HepG2 (cell line): Measurements from ENCODE around the gene CMTM5.

Experiments used
- EP300 ChIP-seq, 3 experiments: sonication (generic) in 1 of 3; formaldehyde crosslinking in 1 of 3; IDR thresholded peaks; 2 replicates each; pipeline versions ENCODE4 v1.5.1 to v1.6.1; 2011 to 2020; ENCODE audit warnings: low read depth in 2 of 3, low read length in 2 of 3, borderline replicate concordance in 1 of 3, improper control_type of control experiment in 1 of 3, mild to moderate bottlenecking in 1 of 3, missing genetic modification reagents in 1 of 3, moderate library complexity in 1 of 3
- TCF12 ChIP-seq, 2 experiments: fragments of 450-650 bp in 1 of 2; sonication (generic) in 1 of 2; formaldehyde crosslinking in 1 of 2; IDR thresholded peaks; 2 replicates each; pipeline versions ENCODE4 v1.6.1 to v1.8.0; 2017 to 2022; ENCODE audit warnings: antibody characterized with exemption in 1 of 2, mild to moderate bottlenecking in 1 of 2, missing genetic modification reagents in 1 of 2, moderate library complexity in 1 of 2

DNA sequence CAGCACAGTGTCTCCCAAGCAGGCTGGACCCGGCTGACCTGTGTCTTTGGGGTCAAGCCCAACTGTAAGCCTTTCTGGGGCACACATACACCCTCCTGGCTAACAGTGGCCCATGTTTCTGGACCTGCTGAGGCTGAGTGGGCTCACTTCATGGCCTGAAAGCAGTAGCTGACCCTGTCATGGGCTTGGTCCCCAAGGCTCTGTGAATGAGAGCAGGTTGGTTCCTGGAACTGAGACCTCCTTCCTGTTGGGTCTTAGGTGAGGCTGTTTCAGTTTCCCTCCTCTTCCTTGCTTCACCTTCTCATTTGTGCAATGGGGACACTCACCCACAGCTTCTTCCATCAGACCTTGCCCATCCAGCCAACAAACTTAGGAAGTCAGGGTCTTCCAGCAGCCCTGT, 5.0 kb upstream of the CMTM5 start:
- no peak for TF ChIP-seq EP300 (IDR thresholded peaks at IDR 0.05; ENCODE audit: low read depth in 2 of 2, low read length in 2 of 2)
- TF ChIP-seq EP300 (CRISPR knock-in tag; IDR thresholded peaks at IDR 0.05; ENCODE audit: borderline replicate concordance), result no peak
- TF ChIP-seq TCF12 (IDR thresholded peaks at IDR 0.05), result no peak
- TF ChIP-seq TCF12 (CRISPR knock-in tag; IDR thresholded peaks at IDR 0.05), result no peak
